Activated CD4-positive, CD25-positive, alpha-beta regulatory T cell treated with anti-CD3 and anti-CD28 coated beads, Interleukin-2, amount 50 U/mL, for 72 hours (primary cell): ENCODE measurements around the gene FAM43A.

Experiments used
- DNase-seq: peaks from one replicate; pipeline ENCODE4 v3.0.0; 2021

Gene FAM43A

DNA sequence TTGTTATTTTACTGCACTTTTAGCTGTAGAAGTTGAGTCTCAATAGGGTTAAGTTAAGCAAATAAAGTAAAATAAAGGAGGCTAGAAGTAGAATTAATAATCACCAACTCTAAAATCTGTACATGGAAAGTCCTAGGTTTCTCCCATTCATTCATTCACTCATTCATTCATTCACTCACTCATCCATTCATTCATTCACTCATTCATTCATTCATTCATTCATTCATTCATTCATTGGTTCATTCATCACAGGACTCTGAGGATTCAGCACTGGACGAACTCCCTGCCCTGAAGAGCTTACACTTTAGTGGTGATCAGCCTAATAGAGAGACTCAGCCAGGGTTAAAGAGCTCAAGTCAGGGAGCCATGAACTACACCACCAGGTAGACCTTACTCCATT, 9.2 kb upstream of the FAM43A start:
- DNase-seq, result no peak

DNA sequence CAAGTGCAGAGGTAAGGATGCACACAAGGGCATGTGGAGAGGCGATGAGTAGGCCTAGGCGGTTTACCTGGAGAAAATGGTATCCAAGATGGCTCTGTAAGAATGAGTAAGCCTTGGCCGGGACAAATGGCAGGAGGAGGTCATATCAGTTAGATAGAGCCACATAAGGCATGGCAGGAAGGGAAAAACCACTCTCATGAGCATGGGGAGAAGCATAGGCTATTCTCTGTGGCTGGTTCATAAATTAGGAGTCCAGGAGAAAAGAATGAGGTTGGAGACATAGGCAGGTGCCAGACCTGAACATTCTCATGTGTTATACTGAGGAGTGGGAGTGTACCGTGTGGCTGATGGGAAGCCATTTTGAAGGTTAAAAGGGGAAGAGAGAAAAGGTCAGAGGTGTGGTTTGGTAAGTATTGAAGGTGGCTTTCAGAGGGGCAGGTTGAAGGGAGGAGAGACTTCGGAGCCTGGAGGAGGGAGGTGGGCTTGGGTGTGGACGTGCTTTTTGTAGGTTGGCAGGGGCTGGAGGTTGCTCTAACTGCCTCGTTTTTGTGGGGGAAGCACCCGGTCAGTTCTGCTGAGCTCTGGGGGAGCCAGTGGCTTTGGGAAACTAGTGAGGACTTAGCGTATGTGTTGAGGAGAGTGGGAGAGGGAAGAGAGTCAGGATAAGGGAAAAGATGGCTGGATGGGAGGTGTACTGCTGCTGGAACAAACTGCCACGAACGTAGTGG, 4.6 kb upstream of the FAM43A start:
- DNase-seq, result no peak

DNA sequence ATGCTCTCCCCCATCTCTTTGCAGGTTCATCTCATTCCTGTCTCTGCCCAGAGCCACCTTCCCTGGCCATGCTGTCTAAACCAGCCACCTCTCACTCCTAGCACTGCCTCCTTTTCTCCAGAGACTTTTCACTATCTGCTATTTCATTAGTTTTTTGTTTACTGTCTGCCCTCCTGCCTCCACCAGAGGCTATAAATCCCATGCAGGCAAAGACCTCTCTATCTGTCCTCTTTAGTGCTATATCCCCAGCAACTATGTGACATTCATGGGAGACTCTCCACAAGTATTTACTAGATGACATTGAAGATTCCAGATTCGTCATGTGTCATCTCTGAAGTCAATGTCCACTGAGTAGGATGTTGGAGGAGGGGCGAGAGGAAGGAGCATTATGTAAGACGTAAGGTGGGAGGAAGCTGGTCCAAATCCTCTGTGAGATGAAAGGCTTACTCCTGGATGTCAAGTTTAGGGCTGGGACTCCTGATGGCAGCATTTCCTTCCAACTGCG, 3.4 kb upstream of the FAM43A start:
- DNase-seq, result no peak

DNA sequence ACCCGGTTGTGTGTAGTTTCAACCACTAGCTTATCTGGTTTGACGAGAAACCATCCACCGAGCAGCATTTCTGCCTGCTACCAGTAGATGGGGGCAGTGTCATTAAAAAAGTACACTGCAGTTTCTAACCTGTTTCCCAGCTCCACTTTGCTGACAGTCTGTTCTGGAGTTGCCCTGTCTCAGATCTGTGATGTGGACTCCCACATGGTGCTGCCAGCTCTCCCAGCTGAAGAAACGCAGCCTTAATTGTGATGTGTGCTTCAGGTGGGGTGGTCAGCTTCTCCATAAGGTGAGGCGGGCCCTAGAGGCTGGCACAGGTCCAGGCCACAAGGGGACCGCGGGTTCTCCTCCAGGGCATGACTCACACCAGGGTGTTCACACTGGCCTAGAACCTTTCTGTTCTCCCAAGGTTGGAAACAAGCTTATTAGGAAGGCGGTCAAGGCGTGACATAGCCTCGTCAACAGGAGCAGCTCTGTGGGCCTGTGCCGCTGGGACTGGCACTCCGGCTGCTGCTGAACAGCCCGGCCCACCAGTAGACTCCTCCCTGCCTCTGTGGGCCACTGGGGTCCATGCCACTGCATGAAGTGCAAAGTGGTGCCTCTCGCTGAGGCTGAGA, 2.9 kb upstream of the FAM43A start:
- DNase-seq, result peak; percentile 51

DNA sequence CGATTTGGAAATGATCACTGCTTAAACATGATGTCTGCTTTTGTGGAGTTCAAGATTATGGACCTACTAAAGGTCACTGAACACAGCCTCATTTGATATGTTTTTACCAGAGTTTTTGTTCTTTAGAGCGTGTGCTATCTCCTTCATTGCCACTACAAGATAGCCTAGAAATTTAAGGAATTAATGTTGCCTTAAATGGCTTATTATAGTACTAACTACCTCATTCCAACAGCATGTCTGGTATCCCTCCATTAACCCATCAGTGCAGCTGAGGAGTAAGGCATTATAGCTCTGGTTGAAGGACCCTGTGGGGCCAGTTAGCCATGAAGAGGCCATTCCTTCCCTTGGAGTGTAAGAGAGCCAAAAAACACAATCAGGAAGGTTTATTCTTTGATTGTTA, 2.3 kb upstream of the FAM43A start:
- no peak for DNase-seq

DNA sequence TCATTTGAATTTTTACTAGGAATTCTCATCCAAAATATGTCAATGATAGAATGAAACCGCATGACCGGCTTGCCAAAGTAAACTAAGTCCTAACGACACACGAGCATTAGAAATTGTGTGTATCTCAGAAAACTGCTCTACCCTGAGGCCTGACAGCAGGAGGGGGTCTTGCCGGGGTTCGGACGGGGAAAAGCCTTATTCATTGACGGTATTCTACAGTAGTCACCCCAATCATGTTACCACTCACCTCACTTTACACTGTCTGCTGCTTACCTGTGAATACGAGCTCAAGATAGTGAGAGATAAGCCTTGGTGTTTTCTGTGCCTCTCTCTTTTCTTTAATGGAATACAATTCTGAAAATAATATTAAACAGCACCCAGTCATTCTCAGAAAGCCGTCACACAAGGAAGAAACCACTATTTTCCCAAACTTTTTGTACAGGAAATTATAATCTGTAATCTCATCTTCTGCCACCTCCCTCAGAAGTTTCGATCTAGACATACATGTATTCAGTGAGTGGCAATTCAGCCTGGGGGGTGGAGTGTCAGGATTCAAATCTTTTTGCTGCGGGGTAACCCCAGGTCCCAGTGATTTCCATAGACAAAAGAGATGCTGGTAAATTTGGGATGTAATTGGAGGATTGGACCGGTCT, 492 bp upstream of the FAM43A start:
- DNase-seq, result no peak

DNA sequence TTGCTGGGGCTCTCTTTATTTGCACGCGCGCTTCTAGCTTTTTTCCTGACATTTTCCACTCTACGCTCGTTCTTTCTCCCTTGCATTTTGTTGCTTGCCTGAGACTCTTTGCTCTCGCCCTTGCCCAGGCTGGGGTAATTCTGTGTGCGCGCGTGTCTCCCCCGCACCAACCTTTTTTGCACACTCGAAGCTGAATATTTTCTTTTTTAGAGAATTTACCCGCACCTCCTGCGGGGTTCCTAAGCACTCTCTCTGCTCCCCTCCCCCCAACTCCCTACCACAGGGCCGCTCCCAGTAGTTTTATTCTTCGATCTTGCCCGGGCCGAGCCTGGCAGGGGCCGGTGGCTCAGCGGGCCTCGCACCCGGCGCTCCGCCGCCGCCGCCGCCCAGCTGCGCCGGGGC, 732 bp downstream of the FAM43A start:
- DNase-seq, result no peak

DNA sequence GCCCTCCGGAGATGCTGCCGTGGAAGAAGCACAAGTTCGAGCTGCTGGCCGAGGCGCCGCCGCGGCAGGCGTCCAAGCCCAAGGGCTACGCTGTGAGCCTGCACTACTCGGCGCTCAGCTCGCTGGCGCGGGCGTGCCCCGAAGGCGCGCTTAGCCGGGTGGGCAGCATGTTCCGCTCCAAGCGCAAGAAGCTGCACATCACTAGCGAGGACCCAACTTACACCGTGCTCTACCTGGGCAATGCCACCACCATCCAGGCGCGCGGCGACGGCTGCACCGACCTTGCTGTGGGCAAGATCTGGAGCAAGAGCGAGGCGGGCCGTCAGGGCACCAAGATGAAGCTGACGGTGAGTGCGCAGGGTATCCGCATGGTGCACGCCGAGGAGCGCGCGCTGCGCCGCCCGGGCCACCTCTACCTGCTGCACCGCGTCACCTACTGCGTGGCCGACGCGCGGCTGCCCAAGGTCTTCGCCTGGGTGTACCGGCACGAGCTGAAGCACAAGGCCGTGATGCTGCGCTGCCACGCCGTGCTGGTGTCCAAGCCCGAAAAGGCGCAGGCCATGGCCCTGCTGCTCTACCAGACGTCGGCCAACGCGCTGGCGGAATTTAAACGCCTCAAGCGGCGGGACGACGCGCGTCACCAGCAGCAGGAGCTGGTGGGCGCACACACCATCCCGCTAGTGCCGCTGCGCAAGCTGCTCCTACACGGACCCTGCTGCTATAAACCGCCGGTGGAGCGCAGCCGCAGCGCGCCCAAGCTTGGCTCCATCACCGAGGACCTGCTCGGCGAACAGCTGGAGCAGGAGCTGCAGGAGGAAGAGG, 1.3 kb downstream of the FAM43A start:
- DNase-seq, result peak; percentile 44

DNA sequence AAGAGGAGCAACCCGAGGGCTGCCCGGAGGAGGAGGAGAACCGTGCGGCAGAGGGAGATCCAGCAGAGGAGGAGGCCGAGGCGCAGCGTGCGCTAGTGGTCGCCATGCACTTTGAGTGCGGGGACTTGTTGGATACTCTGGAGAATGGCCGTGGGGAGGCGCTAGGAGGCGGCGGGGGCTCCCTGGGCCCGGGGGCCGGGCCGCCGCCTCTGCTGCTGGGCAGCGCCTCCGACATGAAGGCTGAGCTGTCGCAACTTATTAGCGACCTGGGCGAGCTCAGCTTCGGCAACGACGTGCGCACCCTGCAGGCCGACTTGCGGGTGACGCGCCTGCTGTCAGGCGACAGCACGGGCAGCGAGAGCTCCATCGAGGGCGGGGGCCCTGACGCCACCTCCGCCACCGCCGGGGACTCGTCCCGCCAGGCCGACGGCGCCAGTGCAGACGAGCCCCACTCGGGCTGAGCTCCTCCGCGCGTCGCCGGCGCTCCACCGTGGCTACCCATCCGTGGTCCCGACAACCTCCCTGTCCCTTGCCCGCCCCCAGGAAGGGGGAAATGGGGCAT, 2.0 kb downstream of the FAM43A start:
- DNase-seq, result peak; percentile 77

DNA sequence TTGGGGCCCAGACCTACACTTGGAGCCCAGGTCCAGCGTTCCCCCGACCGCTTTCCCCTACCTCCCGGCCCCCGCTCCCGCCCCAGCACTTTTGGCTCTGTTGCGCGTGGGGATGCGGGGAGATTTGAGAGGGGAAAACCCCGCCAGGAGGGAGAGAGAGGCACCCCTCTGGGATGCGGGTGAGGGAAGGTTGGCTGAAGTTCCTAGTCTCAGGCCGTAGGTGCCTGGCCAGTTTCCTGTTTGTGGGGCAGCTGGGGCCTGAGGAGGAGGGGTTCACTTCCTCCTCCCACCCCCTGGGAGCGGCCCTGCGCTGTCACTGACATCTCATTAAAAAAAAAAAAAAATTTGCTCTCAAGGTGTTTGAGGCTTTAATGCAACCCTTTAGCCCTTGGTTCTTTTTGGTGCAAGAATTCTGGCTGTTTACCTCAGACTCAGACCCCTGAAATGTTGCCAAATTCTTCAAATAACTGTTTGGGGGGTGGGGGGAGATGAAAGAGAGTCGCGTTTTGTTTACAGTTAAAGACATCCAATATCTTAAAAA, 2.6 kb downstream of the FAM43A start:
- no peak for DNase-seq

DNA sequence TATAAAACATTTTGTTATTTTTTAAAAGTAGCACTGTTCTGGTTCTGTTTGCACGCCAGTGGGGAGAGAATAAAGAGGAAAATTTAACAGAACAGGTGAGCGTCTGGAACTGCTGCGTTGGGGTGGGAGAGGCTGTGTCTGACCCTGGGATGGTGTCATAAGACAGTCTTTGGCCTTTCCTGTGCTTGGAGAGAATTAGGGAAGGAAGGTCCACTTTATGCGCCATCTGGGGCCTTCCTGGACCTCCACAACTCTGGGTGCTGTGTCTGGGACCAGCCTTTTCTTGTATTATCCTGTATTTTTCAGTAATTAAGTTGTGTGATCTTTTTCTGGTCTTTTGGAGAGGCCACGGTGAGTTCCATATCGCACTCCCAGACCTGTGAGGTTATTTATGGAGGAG, 3.3 kb downstream of the FAM43A start:
- no peak for DNase-seq

DNA sequence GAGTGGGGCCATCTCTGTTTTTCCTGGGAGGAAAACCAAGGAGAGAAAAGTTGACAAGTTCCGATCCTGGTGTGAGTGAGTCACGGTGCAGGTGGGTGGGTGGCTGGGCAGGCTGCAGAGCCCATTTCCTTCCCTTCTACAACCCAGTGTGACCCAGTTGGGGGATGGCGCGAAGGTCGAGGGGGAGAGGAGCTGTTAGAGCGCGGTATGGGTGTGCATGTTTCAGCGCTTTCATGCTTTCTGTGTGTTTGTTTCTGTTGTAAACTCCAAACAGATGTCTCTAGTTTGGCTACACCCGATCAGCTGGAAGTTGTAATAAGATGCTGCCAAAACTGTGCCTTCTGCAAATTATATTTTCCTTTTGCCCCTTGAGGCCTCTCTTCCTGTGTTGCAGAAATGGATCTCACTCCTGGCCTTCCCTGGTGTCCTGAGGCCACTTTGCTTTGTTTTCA, 3.8 kb downstream of the FAM43A start:
- no peak for DNase-seq

DNA sequence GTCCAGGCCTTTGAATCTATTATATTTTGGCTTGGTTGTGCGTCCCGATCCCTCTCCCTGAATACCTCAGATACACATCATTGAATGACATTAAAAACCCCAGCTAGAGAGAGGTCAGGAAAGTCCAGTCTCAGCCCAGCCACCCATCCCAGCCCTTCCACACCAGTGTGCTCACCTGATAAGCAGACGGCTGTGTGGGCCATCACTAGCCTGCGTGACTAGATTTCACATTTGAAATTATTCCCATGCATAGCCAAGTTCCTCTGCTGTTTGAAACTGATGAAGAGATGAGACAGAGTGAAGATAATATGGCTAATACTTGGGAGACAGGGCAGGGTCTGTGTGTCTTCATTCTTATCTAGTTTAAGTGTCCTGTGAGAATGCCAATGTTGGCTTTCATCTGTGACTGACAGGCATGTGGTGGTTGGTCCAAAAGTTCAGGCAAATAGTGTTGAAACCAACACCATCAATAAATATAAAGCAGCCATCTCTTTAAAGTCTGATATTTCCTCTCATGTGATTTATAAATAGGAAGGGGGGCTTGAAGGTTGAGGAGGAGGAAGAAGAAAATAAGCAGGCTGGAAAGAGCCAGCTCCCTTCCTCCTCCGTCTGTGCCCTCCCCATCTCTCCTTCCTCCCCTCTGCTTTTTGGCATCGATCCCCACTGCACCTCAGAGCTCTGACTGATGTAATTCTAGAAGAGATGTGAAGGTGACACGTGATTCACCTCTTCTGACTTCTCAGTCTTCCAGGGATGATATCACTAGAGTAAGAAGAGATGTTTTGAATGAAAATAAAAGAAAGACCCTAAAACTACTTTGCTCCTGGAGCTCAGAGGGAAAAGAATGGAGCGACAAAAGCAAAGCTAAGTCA, 5.1 kb downstream of the FAM43A start:
- DNase-seq, result no peak

DNA sequence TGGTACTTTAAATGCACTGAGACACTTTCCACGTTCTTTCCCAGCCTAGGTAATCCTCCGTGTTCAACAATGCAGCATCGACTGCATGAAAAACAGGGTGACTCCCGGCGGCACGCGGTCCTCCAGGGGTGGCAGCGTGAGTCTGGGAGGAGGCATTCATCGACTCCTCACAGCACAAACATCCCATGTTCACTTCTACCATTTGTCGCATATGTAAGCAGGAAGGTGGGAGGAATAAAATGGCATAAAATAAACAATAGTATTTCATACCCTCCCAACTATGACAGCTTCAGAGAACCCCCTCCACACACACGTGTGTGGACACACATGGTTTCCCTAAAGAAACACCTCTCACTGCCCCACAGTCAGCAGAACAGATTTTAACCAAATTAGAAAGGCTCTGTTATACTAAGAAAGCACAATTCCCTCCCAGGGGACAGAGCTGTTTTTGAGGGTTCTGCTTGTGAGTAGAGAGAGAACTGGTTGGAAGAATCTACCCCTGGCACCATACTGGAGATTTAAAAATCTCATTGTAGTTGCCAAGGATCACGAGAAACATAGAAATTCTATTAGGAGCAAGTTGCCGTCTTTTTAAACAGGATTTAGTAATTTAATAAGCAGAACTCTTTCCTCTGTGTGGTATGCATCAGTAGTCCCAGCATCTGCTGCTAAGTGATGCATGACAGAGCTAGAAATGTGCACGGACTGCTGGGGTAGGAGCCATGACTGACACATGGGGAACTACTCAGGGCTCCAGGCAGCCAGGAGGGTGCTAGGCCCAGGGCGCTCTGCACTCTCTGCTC, 6.0 kb downstream of the FAM43A start:
- no peak for DNase-seq

DNA sequence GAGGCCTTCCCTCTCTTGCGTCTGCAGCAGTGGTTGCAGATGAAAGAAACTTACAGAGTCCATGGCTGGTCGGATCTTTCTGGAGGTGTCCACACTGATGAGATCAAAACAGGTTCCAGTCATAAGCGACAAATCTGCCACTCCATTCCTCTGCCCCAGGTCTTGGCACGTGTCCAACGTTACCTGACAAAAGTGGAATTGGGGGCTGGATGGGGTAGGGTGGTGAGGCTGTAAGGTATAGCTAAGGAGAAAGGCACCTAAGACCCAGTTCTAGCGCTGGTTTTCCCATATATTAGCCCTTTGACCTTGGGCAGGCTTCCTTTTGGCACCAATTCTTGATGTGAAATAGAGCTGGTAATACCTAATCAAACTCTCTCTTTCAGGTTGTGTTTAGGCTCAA, 11.0 kb downstream of the FAM43A start:
- DNase-seq, result no peak

DNA sequence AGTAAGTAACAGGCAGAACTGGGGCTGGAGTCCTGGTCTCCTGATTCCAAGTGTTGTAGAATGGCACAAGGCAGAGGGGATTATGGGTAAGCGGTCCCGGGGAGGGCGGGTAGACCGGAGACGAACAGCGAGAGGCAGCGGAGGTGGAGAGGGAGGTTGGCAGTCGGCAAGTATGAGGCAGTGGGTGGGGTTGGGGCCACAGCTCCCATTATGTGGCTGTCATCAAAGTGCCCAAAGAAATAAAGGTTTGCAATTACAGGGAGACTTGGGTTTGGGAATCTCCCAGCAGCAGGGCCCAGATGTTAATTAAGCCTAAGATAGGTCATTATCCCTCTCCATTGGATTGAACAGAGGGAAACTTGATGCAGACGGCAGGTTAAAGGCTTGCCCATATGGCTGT, 16.9 kb downstream of the FAM43A start:
- no peak for DNase-seq

DNA sequence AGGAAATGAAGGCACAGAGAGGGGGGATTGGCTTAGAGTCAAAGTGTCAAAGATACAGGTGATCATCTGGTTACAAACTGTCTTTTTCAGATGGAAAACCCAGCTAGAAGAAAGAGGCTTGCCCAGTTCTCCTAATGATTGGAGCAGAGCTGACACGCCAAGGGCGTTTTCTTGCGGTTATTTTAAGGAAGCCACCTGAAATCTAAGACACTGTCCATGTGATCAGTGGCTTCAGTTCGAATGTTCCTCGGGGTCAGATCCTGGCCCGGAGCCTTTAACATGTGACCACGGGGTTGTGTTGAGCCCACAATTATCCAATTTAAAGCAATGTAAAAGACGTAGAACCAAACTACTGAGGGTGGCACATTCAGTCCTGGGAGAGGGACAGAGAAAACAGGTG, 19.5 kb downstream of the FAM43A start:
- DNase-seq, result no peak

DNA sequence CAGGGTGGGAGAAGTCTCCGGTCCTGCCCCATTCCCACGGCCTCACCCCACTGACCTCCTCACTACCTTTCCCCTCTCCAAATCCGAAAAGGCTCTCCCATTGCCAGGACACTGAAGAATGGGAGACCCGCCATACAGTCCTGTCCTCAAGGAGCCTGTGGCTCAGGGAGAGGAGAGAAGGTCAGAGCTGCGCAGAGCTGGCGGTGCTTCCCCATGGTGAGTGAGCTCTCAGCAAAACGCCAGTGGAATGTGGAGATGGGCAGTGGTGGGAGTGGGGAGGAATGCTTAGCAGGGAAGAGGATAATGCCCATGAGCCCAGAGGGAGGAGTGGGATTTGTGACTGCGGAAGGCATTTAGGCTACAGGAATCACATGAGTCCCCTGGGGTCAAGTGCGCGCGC, 20.1 kb downstream of the FAM43A start:
- no peak for DNase-seq

DNA sequence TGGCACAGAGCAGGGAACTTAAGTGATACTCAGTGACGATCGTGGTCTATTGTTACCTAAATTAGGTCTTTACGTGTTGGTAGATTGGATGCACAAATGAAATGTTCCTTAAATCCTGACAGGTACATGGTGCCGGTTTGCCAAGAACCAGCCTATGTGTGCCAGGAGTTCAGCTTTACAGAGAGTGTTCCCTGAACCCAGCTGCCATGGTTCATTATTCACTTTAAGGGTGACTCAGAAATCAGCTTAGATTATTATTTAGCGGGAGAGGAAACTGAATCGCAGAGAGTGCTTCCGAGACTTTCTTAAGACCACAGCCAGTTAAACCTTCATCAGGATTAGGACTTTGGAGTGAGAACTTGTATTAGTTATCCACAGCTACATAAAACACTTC, 21.5 kb downstream of the FAM43A start:
- no peak for DNase-seq

DNA sequence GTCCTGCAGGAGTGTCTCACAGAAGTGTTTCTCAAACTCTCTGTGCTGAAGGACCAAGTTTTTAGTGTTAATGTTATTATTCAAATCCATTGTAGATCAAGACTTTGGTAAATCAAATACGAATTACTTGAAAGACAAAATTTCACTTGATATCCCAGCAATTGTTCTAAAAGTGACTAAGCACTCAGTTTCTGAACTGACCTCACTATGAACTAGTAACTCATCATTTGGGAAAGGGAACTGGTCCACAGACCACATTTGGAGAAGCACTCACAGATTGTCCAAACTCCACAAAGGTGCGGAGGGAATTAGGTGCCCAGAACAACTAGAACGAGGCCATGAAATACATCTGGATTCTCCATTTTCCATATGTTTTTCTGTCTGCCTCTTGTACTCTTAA, 25.6 kb downstream of the FAM43A start:
- no peak for DNase-seq

DNA sequence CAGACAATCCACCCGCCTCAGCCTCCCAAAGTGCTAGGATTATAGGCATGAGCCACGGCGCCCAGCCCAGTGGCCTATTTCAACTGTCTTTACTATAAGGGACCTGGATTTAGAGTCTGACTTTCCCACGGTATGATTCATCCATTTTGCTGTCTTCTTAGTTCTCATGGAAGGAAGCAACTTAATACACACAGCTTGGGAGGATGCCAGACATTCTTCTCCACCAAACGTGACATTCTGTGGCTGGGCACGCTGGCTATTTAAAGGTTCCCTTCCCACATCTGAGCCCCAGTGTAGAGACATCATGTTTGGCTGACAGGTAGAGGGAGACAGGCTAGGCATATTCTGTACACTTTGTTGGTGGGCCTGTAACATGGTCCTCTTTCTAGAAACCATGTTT, 26.2 kb downstream of the FAM43A start:
- no peak for DNase-seq
